Upper lobe of left lung (tissue), 6 donors: ENCODE measurements around the gene LRP1B. TPM values are rescaled to one million over a fixed set of nuclear protein-coding genes. Genes with fewer than 3 reads are reported as not detected.

Experiments
- ATAC-seq, 2 donors: fragments of 200-7000 bp; cut with Tn5 transposase; one replicate each; pipeline ENCODE4 v1.9.1; 2022; ENCODE audit warnings: mild to moderate bottlenecking in 2 of 2, moderate library complexity in 2 of 2; ENCODE audit not compliant: low FRiP score in 2 of 2
- DNase-seq, 2 donors: peaks; one replicate each; pipeline ENCODE4 v3.0.0-alpha.2; 2019 to 2020
- H3K27ac ChIP-seq, 4 donors: fragments of 200-600 bp; sonication (generic); one replicate each; pipeline ENCODE4 v1.5.1; 2016 to 2019
- H3K27me3 ChIP-seq, 4 donors: fragments of 200-600 bp; sonication (generic); one replicate each; pipeline ENCODE4 v1.5.1; 2017 to 2019
- H3K36me3 ChIP-seq, 4 donors: fragments of 200-600 bp; sonication (generic); one replicate each; pipeline ENCODE4 v1.5.1; 2016 to 2019
- H3K4me1 ChIP-seq, 4 donors: fragments of 200-600 bp; sonication (generic); one replicate each; pipeline ENCODE4 v1.5.1; 2018 to 2019
- H3K4me3 ChIP-seq, 4 donors: fragments of 200-600 bp; sonication (generic); one replicate each; pipeline ENCODE4 v1.5.1; 2017 to 2019; ENCODE audit warnings: mild to moderate bottlenecking in 2 of 4, moderate library complexity in 1 of 4
- H3K9me3 ChIP-seq, 4 donors: fragments of 200-600 bp; sonication (generic); one replicate each; pipeline ENCODE4 v1.5.1; 2018 to 2019
- CTCF ChIP-seq, 6 experiments: fragments of 450-650 bp in 4 of 6; fragments of 200-600 bp in 2 of 6; sonication (generic) in 2 of 6; IDR thresholded peaks; one replicate each; pipeline ENCODE4 v1.5.1; 2016 to 2019; ENCODE audit warnings: antibody characterized with exemption in 6 of 6
- EP300 ChIP-seq, 4 donors: sonication (generic); formaldehyde crosslinking; IDR thresholded peaks; one replicate each; pipeline ENCODE4 v1.5.1; 2017; ENCODE audit warnings: antibody characterized with exemption in 4 of 4, control low read depth in 2 of 4
- POLR2A ChIP-seq, 4 donors: fragments of 450-650 bp; IDR thresholded peaks; one replicate each; pipeline ENCODE4 v1.5.1; 2016 to 2017; ENCODE audit warnings: antibody characterized with exemption in 4 of 4, mild to moderate bottlenecking in 2 of 4
- POLR2AphosphoS5 ChIP-seq, 2 donors: sonication (generic); formaldehyde crosslinking; IDR thresholded peaks; one replicate each; pipeline ENCODE4 v1.5.1; 2017; ENCODE audit warnings: antibody characterized with exemption in 2 of 2
- WGBS, 2 donors: methylation state at CpG; one replicate each; pipeline ENCODE4 v1.1.5; 2017 to 2018; 5-methylcytosine and 5-hydroxymethylcytosine counted together
- total RNA-seq, 6 donors: library from RNA; depleted of rRNA in 4 of 6; stranded (reverse); fragments of >200 nt in 4 of 6; gene quantifications; one replicate each; pipeline versions ENCODE4 v1.1.0 to v1.2.1, GENCODE V29; 2016 to 2021
- donor health status: DM: no; HTN: no; CAD: no; lungs with moderate emphysema.
- donor health status: DM: no; HTN: yes; CAD: no; lungs with severe emphysema.

The LRP1B gene
- total RNA-seq, 6 donors from 2014 or later: under 0.01 to 0.46 (median 0.11) TPM

- Histone ChIP-seq H3K27ac (no peak overlapping the region), H3K27me3 (no peaks in the 10 kb centered on the region), H3K4me1 (no peaks in the 10 kb centered on the region), H3K36me3 (no peaks in the 10 kb centered on the region), H3K4me3 (no peak overlapping the region), H3K9me3 (no peaks in the 10 kb centered on the region)
- WGBS, 2 donors: 79 to 91% methylated on average over 2 of the region's 2 CpGs
- no peak for TF ChIP-seq POLR2AphosphoS5 (IDR thresholded peaks at IDR 0.05)
- TF ChIP-seq EP300 (IDR thresholded peaks at IDR 0.05): no peak
- no peak for TF ChIP-seq CTCF (IDR thresholded peaks at IDR 0.05)
- ATAC-seq: no peak
- no peak for DNase-seq
These were observed 1553.4 kb downstream of the LRP1B start for GRCh38 chr2:140577453-140577852.

- 89 to 91% methylated on average over 2 of the region's 2 CpGs for WGBS, 2 donors
These were observed 1563.1 kb downstream of the LRP1B start for GRCh38 chr2:140567734-140568133.

GRCh38 chr2:140565756-140566155 is 1565.1 kb downstream of the LRP1B start:
- peak in 1 of 2 donors; percentile 68 for ATAC-seq
- Histone ChIP-seq H3K27me3 (no peaks in the 10 kb centered on the region), H3K36me3 (no peaks in the 10 kb centered on the region), H3K27ac (no peak overlapping the region), H3K4me3 (no peak overlapping the region), H3K9me3 (no peaks in the 10 kb centered on the region), H3K4me1 (no peaks in the 10 kb centered on the region)
- no peak for TF ChIP-seq CTCF (IDR thresholded peaks at IDR 0.05)
- TF ChIP-seq EP300 (IDR thresholded peaks at IDR 0.05): no peak
- WGBS, 2 donors: 53 to 71% methylated on average over 3 of the region's 3 CpGs
- DNase-seq: peak in 1 of 2 donors; percentile 5

More at GRCh38 chr2:140567734-140568133, 1563.1 kb downstream of the LRP1B start:
- DNase-seq: no peak
- Histone ChIP-seq H3K9me3 (no peaks in the 10 kb centered on the region), H3K27ac (no peak overlapping the region), H3K4me3 (no peak overlapping the region), H3K36me3 (no peaks in the 10 kb centered on the region), H3K27me3 (no peaks in the 10 kb centered on the region), H3K4me1 (no peaks in the 10 kb centered on the region)
- TF ChIP-seq EP300 (IDR thresholded peaks at IDR 0.05) (no peak), POLR2AphosphoS5 (IDR thresholded peaks at IDR 0.05) (no peak), POLR2A (IDR thresholded peaks at IDR 0.05) (no peak)
- ATAC-seq: no peak

GRCh38 chr2:140555701-140556100 is 1575.1 kb downstream of the LRP1B start:
- ATAC-seq (no peak), DNase-seq (no peak)
- no peaks in the 10 kb centered on the region for H3K36me3 ChIP-seq
- no peak overlapping the region for H3K27ac ChIP-seq
- TF ChIP-seq EP300 (IDR thresholded peaks at IDR 0.05) (no peak), POLR2AphosphoS5 (IDR thresholded peaks at IDR 0.05) (no peak), POLR2A (IDR thresholded peaks at IDR 0.05) (no peak), CTCF (IDR thresholded peaks at IDR 0.05) (no peak)
- H3K4me3 ChIP-seq: no peak overlapping the region
- no peaks in the 10 kb centered on the region for H3K27me3 ChIP-seq
- no peaks in the 10 kb centered on the region for H3K4me1 ChIP-seq
- H3K9me3 ChIP-seq: no peaks in the 10 kb centered on the region
- 91 to 96% methylated on average over 2 of the region's 2 CpGs for WGBS, 2 donors

GRCh38 chr2:140552634-140553033 is 1578.2 kb downstream of the LRP1B start:
- TF ChIP-seq POLR2A (IDR thresholded peaks at IDR 0.05): no peak
- TF ChIP-seq POLR2AphosphoS5 (IDR thresholded peaks at IDR 0.05): no peak
- no peak for TF ChIP-seq EP300 (IDR thresholded peaks at IDR 0.05)
- no peak for TF ChIP-seq CTCF (IDR thresholded peaks at IDR 0.05)
- Histone ChIP-seq H3K9me3 (no peaks in the 10 kb centered on the region), H3K4me1 (no peaks in the 10 kb centered on the region), H3K36me3 (no peaks in the 10 kb centered on the region), H3K4me3 (no peak overlapping the region), H3K27me3 (no peaks in the 10 kb centered on the region), H3K27ac (no peak overlapping the region)
- no peak for DNase-seq
- ATAC-seq: no peak
- 88 to 90% methylated on average over 3 of the region's 3 CpGs for WGBS, 2 donors
